ENCODE data around the gene FCAMR.

DNA sequence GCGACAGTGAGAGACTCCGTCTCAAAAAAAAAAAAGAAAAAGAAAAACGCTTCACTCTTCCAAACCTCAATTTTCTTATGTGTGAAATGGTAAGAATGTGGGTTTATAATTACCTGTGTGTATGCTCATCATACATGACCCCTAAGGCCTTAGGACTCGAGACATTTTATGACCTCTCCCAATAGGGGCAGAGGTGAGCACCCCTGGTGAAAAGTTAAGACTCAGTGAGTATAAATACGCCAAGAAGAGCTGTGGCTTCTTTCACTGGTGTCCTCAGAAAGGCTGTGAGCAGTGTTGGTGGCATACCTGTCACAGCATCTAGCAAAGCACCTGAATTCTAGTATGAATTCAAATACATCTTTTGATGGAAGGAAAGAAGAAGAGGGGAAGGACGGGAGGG, 40.7 kb downstream of the FCAMR start:
- TF ChIP-seq EZH2 (IDR thresholded peaks at IDR 0.05; ENCODE audit: borderline replicate concordance, low read depth, low read length, poor library complexity, severe bottlenecking), result no peak
- TF ChIP-seq, protein P1, sequence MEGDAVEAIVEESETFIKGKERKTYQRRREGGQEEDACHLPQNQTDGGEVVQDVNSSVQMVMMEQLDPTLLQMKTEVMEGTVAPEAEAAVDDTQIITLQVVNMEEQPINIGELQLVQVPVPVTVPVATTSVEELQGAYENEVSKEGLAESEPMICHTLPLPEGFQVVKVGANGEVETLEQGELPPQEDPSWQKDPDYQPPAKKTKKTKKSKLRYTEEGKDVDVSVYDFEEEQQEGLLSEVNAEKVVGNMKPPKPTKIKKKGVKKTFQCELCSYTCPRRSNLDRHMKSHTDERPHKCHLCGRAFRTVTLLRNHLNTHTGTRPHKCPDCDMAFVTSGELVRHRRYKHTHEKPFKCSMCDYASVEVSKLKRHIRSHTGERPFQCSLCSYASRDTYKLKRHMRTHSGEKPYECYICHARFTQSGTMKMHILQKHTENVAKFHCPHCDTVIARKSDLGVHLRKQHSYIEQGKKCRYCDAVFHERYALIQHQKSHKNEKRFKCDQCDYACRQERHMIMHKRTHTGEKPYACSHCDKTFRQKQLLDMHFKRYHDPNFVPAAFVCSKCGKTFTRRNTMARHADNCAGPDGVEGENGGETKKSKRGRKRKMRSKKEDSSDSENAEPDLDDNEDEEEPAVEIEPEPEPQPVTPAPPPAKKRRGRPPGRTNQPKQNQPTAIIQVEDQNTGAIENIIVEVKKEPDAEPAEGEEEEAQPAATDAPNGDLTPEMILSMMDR (conservative IDR thresholded peaks at IDR 0.05; ENCODE audit: low read depth, low read length), result no peak

All from A673 (cell line).